Adrenal gland (tissue), 12 donors: ENCODE data around the gene YPEL2. TPM values are rescaled to one million over a fixed set of nuclear protein-coding genes. Genes with fewer than 3 reads are reported as not detected.

ENCODE experiments used
- DNase-seq, 7 donors: peaks; one replicate each; pipeline ENCODE4 v3.0.0-alpha.2; 2019 to 2020
- H3K27ac ChIP-seq, 5 donors: fragments of 200-600 bp; sonication (generic) in 4 of 5; 1 replicate in 3 of 5; 2 replicates in 2 of 5; pipeline versions ENCODE4 v1.5.1 to v1.8.0; 2016 to 2020; ENCODE audit warnings: mild to moderate bottlenecking in 1 of 5
- H3K27me3 ChIP-seq: fragments of 200-600 bp; 2 replicates; pipeline ENCODE4 v1.8.0; 2021
- H3K36me3 ChIP-seq, 2 donors: fragments of 200-600 bp; replicated peaks in 1 of 2; 1 replicate in 1 of 2; 2 replicates in 1 of 2; pipeline versions ENCODE4 v1.5.1 to v1.8.0; 2018 to 2022
- H3K4me1 ChIP-seq, 2 donors: fragments of 200-600 bp; replicated peaks in 1 of 2; 1 replicate in 1 of 2; 2 replicates in 1 of 2; pipeline versions ENCODE4 v1.5.1 to v1.8.0; 2018 to 2021
- H3K4me3 ChIP-seq, 4 donors: fragments of 200-600 bp; sonication (generic) in 3 of 4; one replicate each; pipeline ENCODE4 v1.5.1; 2016 to 2018
- H3K9me3 ChIP-seq, 3 donors: fragments of 200-600 bp; sonication (generic) in 1 of 3; replicated peaks in 1 of 3; 1 replicate in 2 of 3; 2 replicates in 1 of 3; pipeline versions ENCODE4 v1.5.1 to v1.8.0; 2016 to 2021
- CTCF ChIP-seq, 6 experiments: fragments of 450-650 bp in 4 of 6; fragments of 200-600 bp in 2 of 6; sonication (generic) in 1 of 6; IDR thresholded peaks; 1 replicate in 5 of 6; 2 replicates in 1 of 6; pipeline versions ENCODE4 v1.5.1 to v1.8.0; 2016 to 2021; ENCODE audit warnings: antibody characterized with exemption in 6 of 6, mild to moderate bottlenecking in 2 of 6, moderate library complexity in 1 of 6
- POLR2A ChIP-seq, 2 donors: fragments of 450-650 bp; IDR thresholded peaks; one replicate each; pipeline ENCODE4 v1.6.1; 2017; ENCODE audit warnings: antibody characterized with exemption in 2 of 2, mild to moderate bottlenecking in 2 of 2, moderate library complexity in 1 of 2
- WGBS, 4 donors: extraction: QIAGEN DNeasy Blood & Tissue Kit in 2 of 4; methylation state at CpG; one replicate each; pipeline versions ENCODE4 v1.1.5 to v1.1.7; 2013 to 2017; 5-methylcytosine and 5-hydroxymethylcytosine counted together
- intact Hi-C, 2 donors: fragments of 100-400 bp; cut with DNase I; formaldehyde crosslinking; loops; one replicate each; pipeline versions ENCODE4 v1.14.1 to v1.15.0; 2022 to 2023
- polyA plus RNA-seq, 3 donors: library from polyadenylated mRNA; stranded (reverse); fragments of 200-250 nt in 2 of 3; fragments of 350-450 nt in 1 of 3; fragmentation: Illumina TruSeq in 1 of 3; extraction: RNeasy Lipid Tissue Mini Kit (QIAGEN cat#74804) in 1 of 3; gene quantifications; one replicate each; pipeline ENCODE4 v1.2.3, GENCODE V29; 2013 to 2014
- total RNA-seq, 9 donors: library from RNA; depleted of rRNA in 4 of 9; stranded (reverse); fragments of >200 nt in 4 of 9; fragments of 120-200 nt in 1 of 9; fragmentation: NEBNext Ultra II Directional in 1 of 9; extraction: Animal tissue kit (Norgen Biotek cat#: 25700) in 1 of 9; gene quantifications; one replicate each; pipeline versions ENCODE4 v1.1.0 to v1.2.4, GENCODE V29; 2013 to 2023
- donor health status: healthy with polysubstance abuse.
- donor health status: Bipolar disorder and iron deficiency.
- donor health status: DM: yes; HTN: yes; CAD: no.
- donor health status: DM: no; HTN: no; CAD: no.
- donor health status: DM: no; HTN: no; CAD: no.
- donor health status: DM: yes; HTN: yes; CAD: no.

Gene YPEL2
- total and polyA plus RNA-seq, 12 donors = 5.8 to 33.5 (median 18.3) TPM

DNA sequence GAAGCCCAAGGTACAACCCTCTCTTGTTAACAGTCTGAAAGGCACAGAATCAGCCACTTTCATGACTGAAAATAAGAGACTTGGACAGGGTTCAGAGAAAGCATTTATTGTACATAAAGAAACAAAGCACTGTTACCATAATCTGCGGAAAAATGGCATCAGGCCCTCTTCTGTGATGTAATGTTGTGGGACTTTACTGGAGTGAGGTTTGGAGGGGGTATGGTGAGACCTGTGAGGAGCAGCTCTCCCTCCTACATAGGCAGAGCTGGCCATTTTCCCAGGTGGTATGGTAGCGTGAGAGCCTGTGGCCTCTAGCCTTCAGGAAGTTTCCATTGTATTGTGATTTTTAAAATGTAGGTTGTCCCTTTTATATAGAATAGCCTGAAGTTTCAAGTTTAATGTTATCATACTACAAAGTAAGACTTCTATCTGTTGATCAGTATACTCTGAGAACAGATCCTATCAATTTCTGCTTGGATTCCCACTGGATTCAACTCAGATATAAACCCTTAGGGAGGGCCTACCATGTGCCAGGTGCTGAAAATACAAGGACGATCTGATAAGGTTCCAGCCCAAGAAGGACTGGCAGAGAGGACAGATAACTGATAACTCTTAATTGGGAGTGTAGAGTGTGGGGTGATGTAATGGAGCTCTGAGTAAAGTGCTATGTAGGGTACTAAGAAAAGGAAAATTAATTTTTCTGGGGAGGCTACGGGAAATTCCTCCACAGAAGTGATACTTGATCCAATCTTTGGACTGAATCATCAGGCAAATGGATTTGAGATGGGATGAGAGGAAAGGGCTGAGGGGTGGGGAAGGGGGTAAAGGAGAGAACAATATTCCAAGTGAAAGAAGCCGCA, 4.1 kb upstream of the YPEL2 start:
- DNase-seq = no peak
- 78 to 84% (median 81%) methylated on average over 5 of the region's 5 CpGs for WGBS, 4 donors
- Histone ChIP-seq H3K27me3 (no peaks in the 10 kb centered on the region), H3K27ac (no peak overlapping the region), H3K4me1 (peaks cover 20 to 21% of the 10 kb centered on the region in 2 donors), H3K4me3 (no peak overlapping the region), H3K36me3 (no peaks in the 10 kb centered on the region), H3K9me3 (no peaks in the 10 kb centered on the region)
- intact Hi-C loops = loop anchor here (5.0 kb wide), 1 partner anchor 115 kb away; no protein-coding TSS in a partner anchor
- TF ChIP-seq CTCF (IDR thresholded peaks at IDR 0.05) = no peak
- TF ChIP-seq POLR2A (IDR thresholded peaks at IDR 0.05) = no peak

DNA sequence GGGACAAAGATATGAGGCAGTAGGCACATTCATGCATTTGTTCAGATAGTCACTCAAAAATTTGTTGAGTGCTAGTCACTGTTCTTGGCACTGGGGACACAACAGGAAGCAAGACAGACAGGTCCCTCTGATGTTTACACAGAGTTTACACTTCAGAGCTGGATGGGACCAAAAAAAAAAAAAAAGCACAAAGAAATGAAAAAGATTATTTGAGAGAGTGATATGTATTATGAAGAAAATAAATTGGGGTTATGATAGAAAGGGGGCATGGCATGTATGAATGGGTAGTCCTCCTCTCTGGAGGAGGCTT, 3.5 kb upstream of the YPEL2 start:
- Histone ChIP-seq H3K36me3 (no peaks in the 10 kb centered on the region), H3K27me3 (no peaks in the 10 kb centered on the region), H3K27ac (no peak overlapping the region), H3K4me3 (no peak overlapping the region), H3K4me1 (peaks cover 23% of the 10 kb centered on the region in 2 donors), H3K9me3 (no peaks in the 10 kb centered on the region)
- no peak for TF ChIP-seq CTCF (IDR thresholded peaks at IDR 0.05)
- no peak for TF ChIP-seq POLR2A (IDR thresholded peaks at IDR 0.05)
- intact Hi-C loops = loop anchor here (5.0 kb wide), 1 partner anchor 114 kb away; no protein-coding TSS in a partner anchor
- no peak for DNase-seq

GRCh38 chr17:59328601-59329000, 2.9 kb upstream of the YPEL2 start:
- intact Hi-C loops = loop anchor here (5.0 kb wide), 1 partner anchor 114 kb away; no protein-coding TSS in a partner anchor
- 70 to 86% (median 77%) methylated on average over 2 of the region's 2 CpGs for WGBS, 4 donors
- Histone ChIP-seq H3K4me1 (peaks cover 30% of the 10 kb centered on the region in 2 donors), H3K4me3 (no peak overlapping the region), H3K9me3 (no peaks in the 10 kb centered on the region), H3K36me3 (no peaks in the 10 kb centered on the region), H3K27me3 (no peaks in the 10 kb centered on the region), H3K27ac (peak overlapping the region in 2 of 5 donors; percentile 94 to 95)
- no peak for DNase-seq
- TF ChIP-seq CTCF (IDR thresholded peaks at IDR 0.05) (no peak), POLR2A (IDR thresholded peaks at IDR 0.05) (no peak)

DNA sequence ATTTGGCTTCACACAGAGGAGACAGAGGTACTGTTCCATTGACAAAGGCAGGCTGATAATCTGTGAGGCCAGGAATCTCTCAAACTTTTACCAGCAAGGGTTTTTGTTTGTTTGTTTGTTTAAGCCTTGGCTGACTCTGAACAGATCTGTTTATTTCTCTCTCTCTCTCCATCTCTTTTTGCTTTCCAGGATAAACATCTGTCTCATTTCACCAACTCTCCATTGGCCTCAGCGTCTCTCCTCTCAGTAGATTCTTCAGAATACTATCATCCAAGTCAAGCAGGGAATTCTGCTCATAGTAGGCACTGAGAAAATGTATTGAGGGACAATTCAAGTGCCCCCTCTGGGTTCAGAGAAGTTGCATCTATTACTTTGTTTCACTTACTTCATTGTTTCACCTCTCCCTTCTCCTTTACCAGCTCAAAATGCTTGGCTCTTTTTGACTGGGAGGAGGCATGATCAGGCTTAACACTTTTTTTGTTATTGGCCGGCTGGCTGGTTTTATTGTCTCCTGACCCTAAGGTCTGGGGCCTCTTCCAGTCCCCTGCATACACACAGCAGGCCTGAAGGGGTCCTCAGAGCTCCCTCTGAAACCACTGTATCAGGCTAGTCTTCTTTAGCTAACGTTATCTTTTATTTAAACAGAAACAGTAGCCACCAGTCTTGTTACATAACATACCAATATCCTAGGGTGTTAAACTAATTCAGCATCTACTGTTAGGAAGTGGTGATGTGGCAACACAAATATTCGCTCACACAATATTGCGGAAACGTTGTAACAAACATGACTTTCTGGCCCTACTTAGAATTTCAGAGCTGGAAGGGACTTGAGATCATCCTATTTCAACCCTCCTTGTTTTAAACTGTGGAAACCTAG, 2.0 kb upstream of the YPEL2 start:
- peaks cover 31 to 35% of the 10 kb centered on the region in 2 donors for H3K4me1 ChIP-seq
- intact Hi-C loops = loop anchor here (5.0 to 10.0 kb wide), 3 partner anchors 38 to 113 kb away; no protein-coding TSS in a partner anchor
- no peak overlapping the region for H3K4me3 ChIP-seq
- H3K36me3 ChIP-seq = no peaks in the 10 kb centered on the region
- DNase-seq = peak; percentile 55 to 88 (median 75)
- H3K9me3 ChIP-seq = no peaks in the 10 kb centered on the region
- 13 to 21% (median 18%) methylated on average over 6 of the region's 6 CpGs for WGBS, 4 donors
- TF ChIP-seq POLR2A (IDR thresholded peaks at IDR 0.05) (no peak), CTCF (IDR thresholded peaks at IDR 0.05) (peak; percentile 58 to 93 (median 85))
- H3K27me3 ChIP-seq = no peaks in the 10 kb centered on the region
- peak overlapping the region in 4 of 5 donors; percentile 78 to 95 (median 94) for H3K27ac ChIP-seq
